ENCODE results near the gene TLX3. TPM values are rescaled to one million over a fixed set of nuclear protein-coding genes. Genes with fewer than 3 reads are reported as not detected.

TLX3 gene
- total RNA-seq, 1 experiment from 2014 or later, result not detected

GRCh38 chr5:171312129-171312974, 3.3 kb downstream of the TLX3 start:
- peaks cover 16% of the 10 kb centered on the region for H3K9me3 Mint-ChIP-seq (ENCODE audit: unreplicated experiment)
- BruUV-seq (replicated peaks), result no TSS peak
- POLR2A ChIA-PET, result interaction anchor here (0.6 kb wide), 1 partner anchor 184 kb away, joined by 3 read pairs; no protein-coding TSS in a partner anchor
- peaks cover 9% of the 10 kb centered on the region for H3K4me1 Mint-ChIP-seq (ENCODE audit: insufficient read depth, unreplicated experiment)
- intact Hi-C loops (cut with micrococcal nuclease), result no loop called here
- TF ChIP-seq CTCF (IDR thresholded peaks at IDR 0.05; ENCODE audit: unreplicated experiment), result no peak
- CTCF ChIA-PET, result interaction anchor here (0.5 to 0.9 kb wide), 2 partner anchors 104 to 681 kb away, joined by 3 read pairs; no protein-coding TSS in a partner anchor
- peaks cover 13% of the 10 kb centered on the region for H3K27me3 Mint-ChIP-seq (ENCODE audit: insufficient read depth, unreplicated experiment)
- no peak overlapping the region for H3K4me3 Mint-ChIP-seq (ENCODE audit: unreplicated experiment)
- H3K27ac Mint-ChIP-seq (ENCODE audit: low read depth, unreplicated experiment), result no peak overlapping the region
- no peak for DNase-seq (ENCODE audit: unreplicated experiment)
- H3K36me3 Mint-ChIP-seq (ENCODE audit: insufficient read depth, unreplicated experiment), result no peaks in the 10 kb centered on the region

- no TSS peak for BruUV-seq (replicated peaks)
- DNase-seq (ENCODE audit: unreplicated experiment), result no peak
- Mint-ChIP-seq H3K36me3 (ENCODE audit: insufficient read depth, unreplicated experiment) (no peaks in the 10 kb centered on the region), H3K4me3 (ENCODE audit: unreplicated experiment) (no peak overlapping the region), H3K27ac (ENCODE audit: low read depth, unreplicated experiment) (no peak overlapping the region), H3K9me3 (ENCODE audit: unreplicated experiment) (peaks cover 16% of the 10 kb centered on the region), H3K4me1 (ENCODE audit: insufficient read depth, unreplicated experiment) (peaks cover 9% of the 10 kb centered on the region), H3K27me3 (ENCODE audit: insufficient read depth, unreplicated experiment) (peaks cover 23% of the 10 kb centered on the region)
- ChIA-PET CTCF (interaction anchor here (0.6 kb wide), 1 partner anchor 10 kb away, joined by 7 read pairs; no protein-coding TSS in a partner anchor), POLR2A (no interaction called here)
- TF ChIP-seq CTCF (IDR thresholded peaks at IDR 0.05; ENCODE audit: unreplicated experiment), result no peak
- intact Hi-C loops (cut with micrococcal nuclease), result no loop called here
Measured at GRCh38 chr5:171313481-171314206, 4.6 kb downstream of the TLX3 start.

DNA sequence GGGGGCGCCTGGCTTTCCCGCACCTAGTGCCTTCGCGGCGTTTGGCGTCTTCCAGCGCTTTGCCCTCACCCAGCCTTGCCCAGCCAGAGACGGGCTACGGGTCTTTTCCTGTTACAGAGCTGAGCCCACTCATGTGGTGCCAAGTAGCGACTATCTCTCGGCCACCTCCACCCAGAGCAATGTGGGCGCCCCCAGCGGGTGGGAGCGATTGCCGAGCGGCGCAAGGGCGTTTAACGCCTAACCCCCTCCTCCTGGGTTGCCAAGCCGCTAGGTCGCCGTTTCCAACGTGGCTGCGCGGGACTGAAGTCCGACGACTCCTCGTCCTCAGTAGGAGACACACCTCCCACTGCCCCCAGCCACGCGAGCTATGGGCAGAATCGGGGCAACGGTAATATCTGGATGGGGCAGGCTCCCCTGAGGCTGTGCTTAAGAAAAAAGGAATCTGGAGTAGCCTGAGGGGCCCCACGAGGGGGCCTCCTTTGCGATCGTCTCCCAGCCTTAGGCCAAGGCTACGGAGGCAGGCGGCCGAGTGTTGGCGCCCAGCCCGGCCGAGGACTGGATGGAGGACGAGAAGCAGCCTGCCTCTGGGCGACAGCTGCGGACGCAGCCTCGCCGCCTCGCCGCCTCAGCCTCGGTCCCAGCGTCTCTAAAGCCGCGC, 5.8 kb downstream of the TLX3 start:
- Mint-ChIP-seq H3K4me3 (ENCODE audit: unreplicated experiment) (no peak overlapping the region), H3K4me1 (ENCODE audit: insufficient read depth, unreplicated experiment) (peaks cover 9% of the 10 kb centered on the region), H3K27me3 (ENCODE audit: insufficient read depth, unreplicated experiment) (peaks cover 34% of the 10 kb centered on the region), H3K36me3 (ENCODE audit: insufficient read depth, unreplicated experiment) (no peaks in the 10 kb centered on the region), H3K27ac (ENCODE audit: low read depth, unreplicated experiment) (no peak overlapping the region), H3K9me3 (ENCODE audit: unreplicated experiment) (peaks cover 16% of the 10 kb centered on the region)
- no peak for DNase-seq (ENCODE audit: unreplicated experiment)
- intact Hi-C loops (cut with micrococcal nuclease), result no loop called here
- BruUV-seq (replicated peaks), result no TSS peak
- ChIA-PET CTCF (interaction anchor here (0.7 kb wide), 1 partner anchor 1924 kb away, joined by 3 read pairs; no protein-coding TSS in a partner anchor), POLR2A (no interaction called here)
- no peak for TF ChIP-seq CTCF (IDR thresholded peaks at IDR 0.05; ENCODE audit: unreplicated experiment)

DNA sequence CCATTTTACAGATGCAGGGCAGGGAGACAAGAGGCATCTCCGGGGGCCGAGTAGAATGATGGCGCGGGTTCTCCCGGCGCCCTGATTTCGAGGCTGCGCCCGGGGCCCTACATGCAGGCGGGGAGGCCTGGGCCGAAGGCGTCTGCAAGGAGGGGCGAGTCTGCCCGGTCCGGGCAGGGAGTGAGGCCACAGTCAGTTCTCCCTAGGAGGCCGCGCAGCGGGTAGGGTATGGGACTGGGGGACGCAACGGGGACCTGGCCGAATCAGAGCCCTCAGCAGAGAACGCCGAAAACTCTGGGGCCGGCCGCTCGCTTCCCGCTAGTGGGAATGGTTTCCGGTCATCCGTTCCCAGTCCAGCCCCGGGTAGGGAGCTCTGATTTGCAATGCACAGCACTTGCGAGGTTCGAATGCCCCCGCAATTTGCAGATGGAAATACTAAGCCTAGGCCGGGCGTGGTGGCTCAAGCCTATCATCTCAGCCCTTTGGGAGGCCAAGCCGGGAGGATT, 6.4 kb downstream of the TLX3 start:
- Mint-ChIP-seq H3K27me3 (ENCODE audit: insufficient read depth, unreplicated experiment) (peaks cover 34% of the 10 kb centered on the region), H3K27ac (ENCODE audit: low read depth, unreplicated experiment) (no peak overlapping the region), H3K36me3 (ENCODE audit: insufficient read depth, unreplicated experiment) (no peaks in the 10 kb centered on the region), H3K4me3 (ENCODE audit: unreplicated experiment) (no peak overlapping the region), H3K9me3 (ENCODE audit: unreplicated experiment) (peaks cover 15% of the 10 kb centered on the region), H3K4me1 (ENCODE audit: insufficient read depth, unreplicated experiment) (peaks cover 9% of the 10 kb centered on the region)
- DNase-seq (ENCODE audit: unreplicated experiment), result no peak
- ChIA-PET CTCF (no interaction called here), POLR2A (no interaction called here)
- BruUV-seq (replicated peaks), result no TSS peak
- TF ChIP-seq CTCF (IDR thresholded peaks at IDR 0.05; ENCODE audit: unreplicated experiment), result no peak
- intact Hi-C loops (cut with micrococcal nuclease), result no loop called here
